ENCODE results near the gene SLC12A7.

The SLC12A7 gene

DNA sequence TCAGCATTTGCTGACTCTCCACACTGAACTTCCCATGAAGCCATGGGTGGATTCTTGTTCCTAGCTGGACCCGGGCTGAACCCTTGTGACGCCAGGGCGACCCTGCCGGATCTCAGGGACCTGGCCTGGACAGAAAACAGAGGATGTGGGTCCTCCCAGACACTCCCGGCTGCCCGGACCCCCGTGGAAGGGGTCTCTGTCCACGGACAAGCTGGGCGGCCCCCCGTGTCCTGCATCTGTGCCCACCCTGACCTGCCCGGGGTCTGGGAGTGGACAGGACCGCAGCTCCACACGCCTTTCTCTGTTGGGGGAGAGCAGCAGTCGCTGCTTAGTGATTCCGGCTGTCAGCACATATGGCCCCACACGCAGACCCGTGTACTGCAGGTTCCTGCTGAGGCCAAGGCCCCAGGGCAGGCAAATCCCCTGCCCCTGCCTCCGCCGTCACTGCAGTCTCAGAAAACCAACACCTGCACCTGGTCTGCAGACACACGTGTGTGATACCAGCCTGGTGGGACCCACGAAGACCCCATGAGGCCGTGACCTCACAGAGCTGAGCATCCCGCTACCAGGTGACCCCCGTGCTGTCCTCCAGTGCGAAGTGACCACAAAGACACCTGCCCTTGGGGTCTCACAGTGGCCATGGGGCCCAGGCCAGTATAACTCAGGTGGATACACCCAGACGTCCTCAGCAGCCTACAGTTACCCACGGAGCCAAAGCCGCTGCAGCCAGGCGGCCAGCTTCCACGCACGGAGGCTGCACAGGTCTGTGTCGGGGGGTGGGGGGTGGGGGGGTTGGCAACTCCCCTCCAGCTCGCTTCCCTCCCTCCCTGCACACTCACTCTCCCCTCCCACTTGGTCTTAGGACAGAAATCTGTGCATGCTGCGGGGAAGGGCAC lies 52.6 kb downstream of the SLC12A7 start:
- no peak for FAIRE-seq

DNA sequence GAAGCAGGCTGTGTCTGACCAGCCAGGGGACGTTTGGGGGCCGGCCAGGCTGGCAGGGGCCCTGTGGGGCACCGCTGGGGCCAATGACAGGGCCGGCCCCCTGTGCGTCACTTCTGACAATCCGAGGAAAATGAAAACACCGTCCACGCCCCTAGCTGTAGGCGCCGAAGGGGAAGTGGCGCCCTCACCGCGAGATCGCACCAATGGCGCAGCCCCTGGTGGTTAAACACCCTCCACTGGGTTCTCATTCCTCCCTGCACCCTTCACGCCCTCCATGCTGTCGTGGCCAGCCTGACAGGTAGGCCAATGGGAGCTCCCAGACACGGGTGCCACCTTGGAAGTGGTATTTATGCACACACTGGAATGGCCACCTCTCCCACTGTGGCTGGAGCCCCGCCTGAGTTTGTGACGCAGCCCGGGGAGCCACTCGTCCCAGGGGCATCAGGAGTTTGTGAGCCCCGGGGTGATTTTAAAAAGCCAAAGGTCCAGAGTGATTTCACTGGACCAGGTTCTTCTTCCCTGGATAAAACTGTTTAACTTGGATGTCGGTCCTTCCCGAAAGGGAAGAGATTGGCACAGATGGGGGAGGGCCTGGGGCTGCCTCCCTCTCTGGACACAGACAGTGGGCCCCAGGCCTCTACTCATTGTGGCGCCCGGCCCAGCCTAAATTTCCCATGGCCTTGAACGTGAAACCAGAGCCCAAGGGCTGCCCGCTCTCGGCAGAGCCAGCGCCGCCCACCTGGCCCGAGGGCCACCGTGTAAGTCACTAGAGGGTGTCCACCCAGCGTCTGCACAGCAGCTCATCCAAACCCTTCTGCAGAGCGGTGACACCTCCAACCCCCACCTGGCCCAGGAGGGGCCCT lies 53.5 kb downstream of the SLC12A7 start:
- no peak for FAIRE-seq

DNA sequence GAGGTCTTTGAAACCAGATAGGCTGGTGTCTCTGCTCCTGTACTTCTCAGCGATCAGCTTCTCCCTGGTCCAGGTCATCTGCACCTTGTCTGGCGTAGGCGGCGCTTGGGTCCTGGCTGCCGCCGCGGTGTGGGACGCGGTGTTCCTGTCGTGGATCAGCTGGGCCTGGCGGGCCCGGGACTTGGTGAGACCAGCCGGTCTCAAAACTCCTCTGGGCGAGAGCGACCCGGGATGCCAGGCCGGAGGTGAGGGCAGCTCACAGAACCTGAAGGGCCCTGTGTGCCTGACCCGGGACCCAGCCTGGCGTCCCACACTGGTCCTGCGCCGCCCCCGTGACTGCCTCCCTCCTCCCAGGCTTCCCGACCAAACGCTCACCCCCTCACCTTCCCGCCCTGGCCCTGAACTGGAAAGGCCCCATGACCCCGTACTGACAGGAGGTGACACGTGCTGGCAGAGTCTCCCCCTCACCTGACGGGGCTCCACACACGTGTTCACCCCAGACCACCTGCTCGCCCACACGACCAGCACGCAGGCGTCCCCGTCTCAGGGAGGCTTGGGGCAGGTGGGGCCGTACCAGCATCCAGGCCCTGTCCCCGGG lies 54.3 kb downstream of the SLC12A7 start:
- FAIRE-seq, result no peak

- FAIRE-seq, result no peak
These were observed 55.0 kb downstream of the SLC12A7 start for GRCh38 chr5:1056611-1057484.

GRCh38 chr5:1055896-1056610 lies 55.8 kb downstream of the SLC12A7 start:
- no peak for FAIRE-seq

DNA sequence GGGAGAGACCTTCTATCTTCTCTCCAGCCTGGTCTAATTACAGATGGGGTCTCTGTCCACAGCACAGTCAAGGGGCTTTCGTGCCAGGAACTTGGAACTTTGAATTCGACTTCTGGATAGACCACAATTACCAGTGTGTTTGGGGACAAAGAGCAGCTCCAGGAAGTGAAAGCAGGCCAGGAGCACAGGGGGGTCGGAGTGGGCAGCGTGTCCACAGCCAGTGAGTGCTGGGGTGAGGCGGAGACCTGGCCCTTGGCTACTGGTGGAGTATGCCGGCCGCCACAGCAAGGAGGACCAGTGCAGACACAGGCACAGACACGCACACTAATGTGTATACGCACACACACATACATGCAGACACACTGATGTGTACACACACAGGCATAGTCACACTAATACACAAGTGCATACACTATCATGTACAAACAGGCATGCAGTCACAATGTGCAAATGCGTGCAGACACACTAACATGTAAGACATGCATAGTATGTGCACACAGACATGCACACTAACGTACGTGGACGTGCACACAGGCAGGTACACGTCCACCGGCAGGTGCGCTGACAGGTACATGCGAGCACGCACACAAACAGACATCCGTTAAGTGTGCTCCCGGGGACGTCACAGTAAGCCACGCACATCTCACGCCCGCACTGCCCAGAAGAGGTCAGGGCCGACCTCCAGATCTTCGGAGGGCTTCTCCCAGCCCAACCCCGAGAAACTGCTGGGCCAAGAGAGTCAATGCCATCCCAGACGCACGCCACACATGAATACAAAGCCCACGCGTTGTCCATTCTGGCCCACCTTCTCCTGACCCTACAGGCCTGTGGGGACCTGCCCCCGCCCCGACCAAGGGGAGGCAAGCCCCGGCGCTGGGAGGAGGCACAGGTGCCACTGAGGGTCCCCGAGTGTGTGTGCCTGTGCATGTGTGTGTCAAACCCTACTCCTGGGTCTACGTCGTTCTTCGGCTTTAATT lies 56.8 kb downstream of the SLC12A7 start:
- no peak for FAIRE-seq

DNA sequence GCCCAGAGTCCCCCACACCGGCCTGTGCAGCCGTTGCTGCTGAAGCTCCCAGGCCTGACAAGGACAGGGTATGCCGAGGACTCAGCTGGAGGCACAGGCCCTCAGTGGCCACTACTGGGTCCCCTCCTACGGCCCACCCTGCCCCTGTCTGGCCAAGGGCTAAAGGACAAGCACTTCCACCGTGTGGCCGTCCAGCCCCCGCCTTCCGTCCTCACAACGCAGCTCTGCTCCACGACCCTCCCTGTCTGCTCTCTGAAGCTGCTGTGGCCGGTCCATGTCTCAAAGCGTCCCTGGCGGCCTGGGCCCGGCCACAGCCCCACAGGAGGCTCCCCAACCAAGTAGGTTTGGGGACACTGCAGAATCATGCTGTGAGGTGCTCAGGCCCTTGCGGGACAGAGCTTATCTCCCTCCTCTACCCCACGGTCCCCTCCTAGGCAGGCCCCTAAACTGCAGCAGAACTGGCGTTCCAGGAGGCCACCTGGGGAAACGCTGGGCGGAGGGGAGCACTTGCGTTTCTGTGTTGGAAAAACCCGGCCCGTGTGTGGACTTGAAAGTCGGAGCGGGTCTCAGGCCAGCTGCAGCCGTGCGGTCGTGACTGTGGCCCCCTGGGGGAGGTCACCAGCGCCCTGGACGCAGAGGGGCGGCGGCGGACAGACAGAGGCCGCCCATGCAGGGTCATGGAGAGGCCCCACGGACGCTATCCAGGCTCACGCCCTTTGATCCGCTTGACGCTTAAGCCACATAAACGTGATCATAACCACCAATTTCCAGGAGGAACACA lies 57.7 kb downstream of the SLC12A7 start:
- FAIRE-seq, result no peak

DNA sequence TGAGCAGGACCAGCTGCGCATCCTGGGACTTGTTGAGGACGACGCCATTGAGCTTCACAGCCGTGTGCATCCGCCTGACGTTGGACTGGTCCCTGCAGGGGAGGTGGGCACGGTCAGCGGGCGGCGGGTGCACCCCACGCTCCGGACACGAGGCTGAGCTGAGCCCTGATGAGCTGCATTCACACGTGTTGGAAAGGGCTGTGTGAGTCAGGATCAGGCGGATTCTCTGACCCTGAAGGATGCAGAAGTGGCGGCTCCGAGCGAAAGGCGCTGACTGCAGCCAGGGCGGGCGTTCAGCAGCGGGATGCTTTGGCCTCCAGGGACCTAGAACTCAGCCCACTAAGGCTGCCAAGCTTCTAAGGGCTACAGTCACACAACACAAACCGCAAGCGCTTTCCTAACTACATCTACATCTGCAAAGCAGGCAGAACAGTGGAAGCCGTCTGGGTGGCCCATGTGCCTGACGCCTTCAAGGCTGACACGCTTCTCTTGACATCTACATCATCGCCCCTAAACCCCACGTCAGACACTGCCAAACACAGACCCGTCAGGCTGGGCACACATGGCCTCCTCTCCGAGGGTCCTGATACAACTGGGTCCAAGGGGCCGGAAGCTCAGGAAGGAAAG lies 58.4 kb downstream of the SLC12A7 start:
- no peak for FAIRE-seq

GRCh38 chr5:1052641-1053390 lies 59.0 kb downstream of the SLC12A7 start:
- no peak for FAIRE-seq

GRCh38 chr5:1052076-1052475 lies 59.8 kb downstream of the SLC12A7 start:
- FAIRE-seq, result no peak

GRCh38 chr5:1051366-1051720 lies 60.5 kb downstream of the SLC12A7 start:
- FAIRE-seq, result no peak

DNA sequence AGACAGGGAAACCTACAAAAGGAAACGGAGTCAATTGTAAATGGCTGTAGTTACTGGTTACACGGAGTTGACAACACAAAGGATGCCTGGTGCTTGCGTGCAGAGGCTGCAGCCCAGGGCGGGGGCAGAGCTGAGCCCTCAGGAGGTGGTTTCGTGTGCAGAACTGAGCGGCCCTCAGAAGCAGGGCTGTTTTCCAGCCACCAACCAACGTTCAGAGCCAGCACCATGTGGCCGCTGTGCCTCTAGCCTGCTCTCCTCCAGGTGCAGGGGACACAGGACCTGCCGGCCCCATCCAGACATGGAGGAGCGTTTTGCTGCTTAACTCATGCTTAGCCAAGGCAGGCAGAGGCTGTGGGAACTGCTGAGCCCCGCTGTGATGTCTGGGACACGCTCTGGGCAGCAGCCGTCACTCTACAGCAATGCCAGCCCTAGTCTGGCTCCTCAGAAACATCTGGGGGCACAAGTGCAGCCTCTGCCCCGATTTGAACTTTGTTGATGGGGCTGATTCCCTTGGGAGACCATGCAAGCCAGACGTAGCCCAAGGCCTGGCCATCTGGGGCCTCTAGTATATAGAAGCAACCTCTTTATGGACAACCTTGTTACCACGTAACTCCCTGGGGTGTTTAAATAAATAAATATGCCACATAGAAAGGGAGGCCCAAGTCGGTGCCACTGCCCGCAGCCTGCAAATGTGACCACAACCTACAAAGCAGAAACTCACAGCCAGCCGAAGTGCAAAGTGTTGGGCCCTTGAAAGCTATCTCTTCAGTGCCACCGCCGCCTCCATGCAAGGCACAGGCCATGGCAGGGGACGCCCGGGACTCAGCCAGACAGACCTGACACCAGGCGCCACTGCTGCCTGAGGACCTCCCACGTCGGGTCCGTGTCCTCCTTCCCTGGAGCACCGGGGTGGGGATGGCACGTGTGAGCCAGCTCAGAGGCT lies 61.2 kb downstream of the SLC12A7 start:
- no peak for FAIRE-seq

- no peak for FAIRE-seq
These were observed 62.7 kb downstream of the SLC12A7 start for GRCh38 chr5:1048861-1049838.

GRCh38 chr5:1048162-1048721 lies 63.6 kb downstream of the SLC12A7 start:
- no peak for FAIRE-seq

- FAIRE-seq, result no peak
These were observed 64.4 kb downstream of the SLC12A7 start for GRCh38 chr5:1047332-1047965.

All from TTC549 (cell line).